Activated T-cell treated with anti-CD3 and anti-CD28 coated beads, Interleukin-2, amount 50 U/mL, for 72 hours (primary cell): ENCODE measurements around the gene TECR. TPM values are rescaled to one million over a fixed set of nuclear protein-coding genes. Genes with fewer than 3 reads are reported as not detected.
A peak's percentile ranks its signal among the peaks of the same experiment; 100 is the strongest.
"Not testable (repeated sequence)": the region's sequence is repeated elsewhere in the genome, so short reads cannot be mapped to it uniquely, and the experiment has no call there.

ENCODE experiments used
- ATAC-seq, 2 donors: fragments of 150-1000 bp; cut with Tn5 transposase; replicated peaks in 1 of 2; 2 replicates each; pipeline ENCODE4 v1.10.0; 2021; ENCODE audit warnings: moderate library complexity in 2 of 2, mild to moderate bottlenecking in 1 of 2
- DNase-seq, 2 donors: peaks; one replicate each; pipeline ENCODE4 v3.0.0; 2021 to 2022; ENCODE audit warnings: mixed read lengths in 1 of 2
- H3K27ac Mint-ChIP-seq: one replicate; pipeline ENCODE4 v1.8.0; 2022; ENCODE audit warnings: mild to moderate bottlenecking, moderate library complexity, mixed read lengths
- H3K27me3 Mint-ChIP-seq: one replicate; pipeline ENCODE4 v1.8.0; 2022; ENCODE audit warnings: low read depth, mixed read lengths
- H3K36me3 Mint-ChIP-seq, 2 donors: one replicate each; pipeline ENCODE4 v1.8.0; 2022; ENCODE audit warnings: mixed read lengths in 2 of 2, mild to moderate bottlenecking in 1 of 2; ENCODE audit not compliant: insufficient read depth in 2 of 2
- H3K4me1 Mint-ChIP-seq: one replicate; pipeline ENCODE4 v1.8.0; 2022; ENCODE audit warnings: low read depth, mixed read lengths
- H3K4me3 Mint-ChIP-seq, 2 donors: one replicate each; pipeline ENCODE4 v1.8.0; 2022; ENCODE audit warnings: mild to moderate bottlenecking in 2 of 2, mixed read lengths in 2 of 2, moderate library complexity in 2 of 2
- H3K9me3 Mint-ChIP-seq, 2 donors: one replicate each; pipeline ENCODE4 v1.8.0; 2022; ENCODE audit warnings: mixed read lengths in 2 of 2
- total RNA-seq, 2 donors: library from RNA; stranded (reverse); gene quantifications; one replicate each; pipeline ENCODE4 v1.2.3, GENCODE V29; 2022

TECR gene
- total RNA-seq, 2 donors from 2014 or later, result 105 to 106 TPM

GRCh38 chr19:14563590-14563926 is 34.2 kb downstream of the TECR start:
- ATAC-seq, result no peak
- Mint-ChIP-seq H3K9me3 (peaks cover 0 to 2% of the 10 kb centered on the region in 2 donors), H3K4me1 (peaks cover 26% of the 10 kb centered on the region)

GRCh38 chr19:14563989-14564651 is 34.7 kb downstream of the TECR start:
- Mint-ChIP-seq H3K27ac (no peak overlapping the region), H3K4me3 (no peak overlapping the region), H3K27me3 (no peaks in the 10 kb centered on the region), H3K4me1 (peaks cover 29% of the 10 kb centered on the region), H3K36me3 (peaks cover 2% of the 10 kb centered on the region in 2 donors), H3K9me3 (peaks cover 0 to 2% of the 10 kb centered on the region in 2 donors)
- ATAC-seq (peak; percentile 77 to 86), DNase-seq (peak; percentile 67 to 81)

More at GRCh38 chr19:14563590-14563926, 34.2 kb downstream of the TECR start:
- H3K4me3 Mint-ChIP-seq, result no peak overlapping the region
- DNase-seq, result no peak
- no peaks in the 10 kb centered on the region for H3K27me3 Mint-ChIP-seq
- peaks cover 2% of the 10 kb centered on the region in 2 donors for H3K36me3 Mint-ChIP-seq
- H3K27ac Mint-ChIP-seq, result no peak overlapping the region

GRCh38 chr19:14564652-14565297 is 35.4 kb downstream of the TECR start:
- H3K36me3 Mint-ChIP-seq, H3K27ac Mint-ChIP-seq: not testable (repeated sequence)

GRCh38 chr19:14565298-14565679 is 35.9 kb downstream of the TECR start:
- Mint-ChIP-seq H3K4me3 (no peak overlapping the region), H3K27ac (no peak overlapping the region), H3K4me1 (peaks cover 38% of the 10 kb centered on the region), H3K27me3 (no peaks in the 10 kb centered on the region), H3K9me3 (peaks cover 0 to 2% of the 10 kb centered on the region in 2 donors), H3K36me3 (peaks cover 2% of the 10 kb centered on the region in 2 donors)
- ATAC-seq (no peak), DNase-seq (no peak)

More at GRCh38 chr19:14564652-14565297, 35.4 kb downstream of the TECR start:
- H3K27me3 Mint-ChIP-seq, H3K4me3 Mint-ChIP-seq, H3K9me3 Mint-ChIP-seq, DNase-seq: not testable (repeated sequence)
- peaks cover 36% of the 10 kb centered on the region for H3K4me1 Mint-ChIP-seq
- ATAC-seq, result peak in 1 of 2 donors; percentile 4

GRCh38 chr19:14565765-14566711 is 36.6 kb downstream of the TECR start:
- peaks cover 0 to 2% of the 10 kb centered on the region in 2 donors for H3K9me3 Mint-ChIP-seq
- DNase-seq (no peak), ATAC-seq (no peak)
- no peak overlapping the region for H3K27ac Mint-ChIP-seq
- H3K4me1 Mint-ChIP-seq, result peaks cover 41% of the 10 kb centered on the region
- H3K36me3 Mint-ChIP-seq, result peaks cover 2% of the 10 kb centered on the region in 2 donors
- H3K27me3 Mint-ChIP-seq, result no peaks in the 10 kb centered on the region
- H3K4me3 Mint-ChIP-seq, result no peak overlapping the region

- Mint-ChIP-seq H3K9me3 (peaks cover 0 to 2% of the 10 kb centered on the region in 2 donors), H3K27me3 (no peaks in the 10 kb centered on the region), H3K4me1 (peaks cover 44% of the 10 kb centered on the region), H3K4me3 (no peak overlapping the region), H3K27ac (no peak overlapping the region), H3K36me3 (peaks cover 2 to 4% of the 10 kb centered on the region in 2 donors)
- ATAC-seq (no peak), DNase-seq (no peak)
Measured at GRCh38 chr19:14566712-14567077, 37.3 kb downstream of the TECR start.

- H3K27me3 Mint-ChIP-seq, result no peaks in the 10 kb centered on the region
- H3K36me3 Mint-ChIP-seq, result peaks cover 2 to 4% of the 10 kb centered on the region in 2 donors
- peaks cover 0 to 2% of the 10 kb centered on the region in 2 donors for H3K9me3 Mint-ChIP-seq
- H3K27ac Mint-ChIP-seq, result no peak overlapping the region
- ATAC-seq (no peak), DNase-seq (no peak)
- peaks cover 44% of the 10 kb centered on the region for H3K4me1 Mint-ChIP-seq
- no peak overlapping the region for H3K4me3 Mint-ChIP-seq
Measured at GRCh38 chr19:14567079-14567478, 37.7 kb downstream of the TECR start.

- peaks cover 0 to 1% of the 10 kb centered on the region in 2 donors for H3K36me3 Mint-ChIP-seq
- peak overlapping the region; percentile 93 for H3K27ac Mint-ChIP-seq
- ATAC-seq (no peak), DNase-seq (no peak)
- H3K27me3 Mint-ChIP-seq, result no peaks in the 10 kb centered on the region
- H3K9me3 Mint-ChIP-seq, result no peaks in the 10 kb centered on the region
- H3K4me1 Mint-ChIP-seq, result peaks cover 50% of the 10 kb centered on the region
- H3K4me3 Mint-ChIP-seq, result peak overlapping the region; percentile 99 to 100
Measured at GRCh38 chr19:14570864-14571527, 41.6 kb downstream of the TECR start.

- peaks cover 0 to 1% of the 10 kb centered on the region in 2 donors for H3K36me3 Mint-ChIP-seq
- peaks cover 50% of the 10 kb centered on the region for H3K4me1 Mint-ChIP-seq
- H3K27me3 Mint-ChIP-seq, result no peaks in the 10 kb centered on the region
- H3K9me3 Mint-ChIP-seq, result no peaks in the 10 kb centered on the region
- peak within 1 kb of the TSS; percentile 93 for H3K27ac Mint-ChIP-seq
- DNase-seq (peak; percentile 90 to 93), ATAC-seq (peak; percentile 95)
- peak within 1 kb of the TSS; percentile 99 to 100 for H3K4me3 Mint-ChIP-seq
Measured at GRCh38 chr19:14571695-14572490, 42.5 kb downstream of the TECR start, which contains the start of gene NDUFB7. TSS of gene NDUFB7 (minus strand) at chr19:14572066. CDS start at chr19:14572000, 66 bp downstream.

GRCh38 chr19:14575428-14575980 is 46.1 kb downstream of the TECR start:
- Mint-ChIP-seq H3K4me3 (no peak overlapping the region), H3K9me3 (no peaks in the 10 kb centered on the region), H3K27ac (no peak overlapping the region), H3K4me1 (peaks cover 30% of the 10 kb centered on the region), H3K36me3 (peaks cover 0 to 1% of the 10 kb centered on the region in 2 donors), H3K27me3 (no peaks in the 10 kb centered on the region)
- ATAC-seq, result no peak
- no peak for DNase-seq

GRCh38 chr19:14576363-14576762 is 47.0 kb downstream of the TECR start:
- H3K27ac Mint-ChIP-seq, result no peak overlapping the region
- H3K4me1 Mint-ChIP-seq, result peaks cover 27% of the 10 kb centered on the region
- DNase-seq (no peak), ATAC-seq (no peak)
- H3K9me3 Mint-ChIP-seq, result no peaks in the 10 kb centered on the region
- H3K4me3 Mint-ChIP-seq, result no peak overlapping the region
- H3K27me3 Mint-ChIP-seq, result no peaks in the 10 kb centered on the region
- H3K36me3 Mint-ChIP-seq, result peaks cover 0 to 1% of the 10 kb centered on the region in 2 donors

- Mint-ChIP-seq H3K4me1 (peaks cover 27% of the 10 kb centered on the region), H3K4me3 (no peak overlapping the region), H3K36me3 (no peaks in the 10 kb centered on the region), H3K9me3 (no peaks in the 10 kb centered on the region), H3K27ac (no peak overlapping the region), H3K27me3 (no peaks in the 10 kb centered on the region)
- ATAC-seq (no peak), DNase-seq (no peak)
Measured at GRCh38 chr19:14577264-14577663, 47.9 kb downstream of the TECR start.
